C4-2B (cell line): ENCODE measurements around the gene AP1G2.

Experiments used
- CTCF ChIP-seq: fragments of 450-650 bp; conservative IDR thresholded peaks from 2 replicates; pipeline ENCODE4 v1.5.1; 2017; ENCODE audit warnings: mild to moderate bottlenecking
- ZFX ChIP-seq: fragments of 450-650 bp; IDR thresholded peaks from 2 replicates; pipeline ENCODE4 v1.6.1; 2017

- TF ChIP-seq CTCF, result no peak
- TF ChIP-seq ZFX, result no peak
Measured at GRCh38 chr14:23570806-23571483, 3.4 kb upstream of the AP1G2 start.
